Dermis microvascular lymphatic vessel endothelial cell (primary cell): ENCODE measurements around the gene ACSBG1. TPM values are rescaled to one million over a fixed set of nuclear protein-coding genes. Genes with fewer than 3 reads are reported as not detected.

ENCODE experiments used
- DNase-seq, 2 donors: peaks; one replicate each; pipeline versions ENCODE4 v3.0.0 to v3.0.0-alpha.2; 2010; ENCODE audit warnings: low read depth in 2 of 2
- total RNA-seq: library from RNA; depleted of rRNA; stranded (reverse); fragments of >200 nt; gene quantifications from 2 replicates; pipeline ENCODE4 v1.2.1, GENCODE V29; 2014

ACSBG1 gene
- total RNA-seq, 1 donor from 2014 or later = not detected

- no peak for DNase-seq
Measured at GRCh38 chr15:78223396-78224022, 10.9 kb downstream of the ACSBG1 start.

- DNase-seq = no peak
Measured at GRCh38 chr15:78222745-78223395, 11.5 kb downstream of the ACSBG1 start.

GRCh38 chr15:78220713-78221112 lies 13.7 kb downstream of the ACSBG1 start:
- no peak for DNase-seq

GRCh38 chr15:78216276-78217104 lies 17.9 kb downstream of the ACSBG1 start:
- no peak for DNase-seq

GRCh38 chr15:78213956-78214355 lies 20.4 kb downstream of the ACSBG1 start:
- DNase-seq = no peak

- no peak for DNase-seq
Measured at GRCh38 chr15:78213425-78213750, 21.0 kb downstream of the ACSBG1 start.

GRCh38 chr15:78212546-78213424 lies 21.6 kb downstream of the ACSBG1 start:
- DNase-seq = peak; percentile 23 to 72

- no peak for DNase-seq
Measured at GRCh38 chr15:78212008-78212407, 22.4 kb downstream of the ACSBG1 start.

- DNase-seq = no peak
Measured at GRCh38 chr15:78211189-78211921, 23.0 kb downstream of the ACSBG1 start.

GRCh38 chr15:78210349-78210717 lies 24.0 kb downstream of the ACSBG1 start:
- no peak for DNase-seq

GRCh38 chr15:78209646-78210348 lies 24.6 kb downstream of the ACSBG1 start:
- DNase-seq = no peak

- DNase-seq = no peak
Measured at GRCh38 chr15:78208887-78209645, 25.3 kb downstream of the ACSBG1 start.

GRCh38 chr15:78208341-78208844 lies 26.0 kb downstream of the ACSBG1 start:
- DNase-seq = no peak

GRCh38 chr15:78207641-78208340 lies 26.6 kb downstream of the ACSBG1 start:
- no peak for DNase-seq

GRCh38 chr15:78207110-78207458 lies 27.3 kb downstream of the ACSBG1 start:
- DNase-seq = no peak

- no peak for DNase-seq
Measured at GRCh38 chr15:78206326-78207109, 27.8 kb downstream of the ACSBG1 start.

GRCh38 chr15:78205856-78206255 lies 28.5 kb downstream of the ACSBG1 start:
- DNase-seq = no peak

GRCh38 chr15:78205337-78205736 lies 29.0 kb downstream of the ACSBG1 start:
- no peak for DNase-seq
